HUES64 (cell line): Measurements from ENCODE around the gene TAF13.

ENCODE experiments used
- H3K27ac ChIP-seq: 2 replicates; pipeline ENCODE4 v1.7.0; 2013; ENCODE audit warnings: low read depth, low read length, inconsistent platforms
- H3K27me3 ChIP-seq: 2 replicates; pipeline ENCODE4 v1.6.1; 2013; ENCODE audit warnings: mild to moderate bottlenecking, low read length; ENCODE audit not compliant: insufficient read depth
- H3K36me3 ChIP-seq: 2 replicates; pipeline ENCODE4 v1.6.1; 2013; ENCODE audit warnings: mild to moderate bottlenecking, low read length; ENCODE audit not compliant: insufficient read depth
- H3K4me1 ChIP-seq: 2 replicates; pipeline ENCODE4 v1.6.1; 2013; ENCODE audit warnings: mild to moderate bottlenecking, low read length, moderate library complexity; ENCODE audit not compliant: insufficient read depth
- H3K4me3 ChIP-seq: 2 replicates; pipeline ENCODE4 v1.5.1; 2013; ENCODE audit warnings: mild to moderate bottlenecking, low read length, moderate library complexity
- H3K9ac ChIP-seq: 2 replicates; pipeline ENCODE4 v1.6.1; 2013; ENCODE audit warnings: mild to moderate bottlenecking, low read depth, low read length
- H3K9me3 ChIP-seq: 2 replicates; pipeline ENCODE4 v1.6.1; 2013; ENCODE audit warnings: low read depth, low read length; ENCODE audit not compliant: insufficient read depth
- WGBS: fragments of 150-250, 120-280 bp; methylation state at CpG from one replicate; pipeline ENCODE4 v1.1.7; 2013; ENCODE audit warnings: missing lambda C conversion rate; 5-methylcytosine and 5-hydroxymethylcytosine counted together

Gene TAF13

GRCh38 chr1:109091078-109091838, 15.5 kb upstream of the TAF13 start:
- Histone ChIP-seq H3K9me3 (no peaks in the 10 kb centered on the region), H3K36me3 (peaks cover 12% of the 10 kb centered on the region), H3K9ac (peak overlapping the region; percentile 74), H3K27ac (peak overlapping the region; percentile 79), H3K27me3 (no peaks in the 10 kb centered on the region), H3K4me1 (peaks cover 7% of the 10 kb centered on the region; the same call in 1 of the 2 replicates), H3K4me3 (peak overlapping the region; percentile 81)
- WGBS, result 5% methylated on average over 13 of the region's 13 CpGs

- H3K9ac ChIP-seq, result peak within 1 kb of the TSS; percentile 74
- H3K4me3 ChIP-seq, result peak within 1 kb of the TSS; percentile 81
- peaks cover 7% of the 10 kb centered on the region; the same call in 1 of the 2 replicates for H3K4me1 ChIP-seq
- H3K36me3 ChIP-seq, result peaks cover 12% of the 10 kb centered on the region
- no peaks in the 10 kb centered on the region for H3K9me3 ChIP-seq
- 16% methylated on average over 67 of the region's 67 CpGs for WGBS
- peak within 1 kb of the TSS; percentile 79 for H3K27ac ChIP-seq
- no peaks in the 10 kb centered on the region for H3K27me3 ChIP-seq
These were observed 14.6 kb upstream of the TAF13 start, which contains the start of gene TMEM167B for GRCh38 chr1:109090196-109091077. Gene TMEM167B, plus strand, starts transcription at chr1:109090764. Its CDS starts 109 bp downstream, at chr1:109090873.

- Histone ChIP-seq H3K27ac (no peak overlapping the region), H3K4me1 (peaks cover 7% of the 10 kb centered on the region; the same call in 1 of the 2 replicates), H3K36me3 (peaks cover 3% of the 10 kb centered on the region), H3K4me3 (no peak overlapping the region; the same call in 1 of the 2 replicates), H3K27me3 (no peaks in the 10 kb centered on the region), H3K9ac (no peak overlapping the region), H3K9me3 (no peaks in the 10 kb centered on the region)
- 88% methylated on average over 31 of the region's 31 CpGs for WGBS
These were observed 13.6 kb upstream of the TAF13 start for GRCh38 chr1:109089242-109090015.

- Histone ChIP-seq H3K27me3 (no peaks in the 10 kb centered on the region), H3K9me3 (no peaks in the 10 kb centered on the region), H3K27ac (no peak overlapping the region), H3K4me3 (no peak overlapping the region), H3K4me1 (peaks cover 18% of the 10 kb centered on the region; the same call in 1 of the 2 replicates), H3K36me3 (no peaks in the 10 kb centered on the region), H3K9ac (no peak overlapping the region)
- WGBS, result 90% methylated on average over 13 of the region's 13 CpGs
These were observed 9.0 kb upstream of the TAF13 start for GRCh38 chr1:109084563-109085517.

GRCh38 chr1:109083923-109084322, 8.1 kb upstream of the TAF13 start:
- Histone ChIP-seq H3K9me3 (no peaks in the 10 kb centered on the region), H3K4me3 (no peak overlapping the region), H3K9ac (no peak overlapping the region), H3K36me3 (no peaks in the 10 kb centered on the region), H3K4me1 (peaks cover 18% of the 10 kb centered on the region; the same call in 1 of the 2 replicates), H3K27ac (peak overlapping the region; percentile 1; the same call in 1 of the 2 replicates), H3K27me3 (no peaks in the 10 kb centered on the region)
- 75% methylated on average over 1 of the region's 1 CpG for WGBS

- WGBS, result 77% methylated on average over 3 of the region's 3 CpGs
- no peak overlapping the region; the same call in 1 of the 2 replicates for H3K27ac ChIP-seq
- no peaks in the 10 kb centered on the region for H3K36me3 ChIP-seq
- no peaks in the 10 kb centered on the region for H3K27me3 ChIP-seq
- H3K9me3 ChIP-seq, result no peaks in the 10 kb centered on the region
- H3K4me3 ChIP-seq, result no peak overlapping the region
- H3K9ac ChIP-seq, result no peak overlapping the region
- peaks cover 18% of the 10 kb centered on the region; the same call in 1 of the 2 replicates for H3K4me1 ChIP-seq
These were observed 7.7 kb upstream of the TAF13 start for GRCh38 chr1:109083501-109083900.

- H3K9me3 ChIP-seq, result no peaks in the 10 kb centered on the region
- no peak overlapping the region for H3K9ac ChIP-seq
- WGBS, result 88% methylated on average over 4 of the region's 5 CpGs
- peaks cover 18% of the 10 kb centered on the region; the same call in 1 of the 2 replicates for H3K4me1 ChIP-seq
- no peaks in the 10 kb centered on the region for H3K36me3 ChIP-seq
- H3K27me3 ChIP-seq, result no peaks in the 10 kb centered on the region
- 0 out of 2 replicates have a peak overlapping the region, but pooled peaks have one; percentile 23 for H3K27ac ChIP-seq
- no peak overlapping the region for H3K4me3 ChIP-seq
These were observed 4.8 kb upstream of the TAF13 start for GRCh38 chr1:109080441-109081082.

GRCh38 chr1:109079240-109079622, 3.4 kb upstream of the TAF13 start:
- H3K36me3 ChIP-seq, result no peaks in the 10 kb centered on the region
- H3K4me3 ChIP-seq, result no peak overlapping the region
- H3K9me3 ChIP-seq, result no peaks in the 10 kb centered on the region
- peaks cover 18% of the 10 kb centered on the region; the same call in 1 of the 2 replicates for H3K4me1 ChIP-seq
- no peak overlapping the region for H3K27ac ChIP-seq
- no peak overlapping the region for H3K9ac ChIP-seq
- H3K27me3 ChIP-seq, result no peaks in the 10 kb centered on the region
- WGBS, result 100% methylated on average over 2 of the region's 2 CpGs

GRCh38 chr1:109078317-109078716, 2.5 kb upstream of the TAF13 start:
- H3K9ac ChIP-seq, result no peak overlapping the region
- H3K27ac ChIP-seq, result no peak overlapping the region
- H3K4me3 ChIP-seq, result no peak overlapping the region
- no peaks in the 10 kb centered on the region for H3K27me3 ChIP-seq
- H3K4me1 ChIP-seq, result peaks cover 9% of the 10 kb centered on the region; the same call in 1 of the 2 replicates
- 97% methylated on average over 1 of the region's 1 CpG for WGBS
- H3K9me3 ChIP-seq, result no peaks in the 10 kb centered on the region
- peaks cover 3% of the 10 kb centered on the region; the same call in 1 of the 2 replicates for H3K36me3 ChIP-seq
